Cardiac septum (tissue), 1 donor: ENCODE data around the gene ASIC1. TPM values are rescaled to one million over a fixed set of nuclear protein-coding genes. Genes with fewer than 3 reads are reported as not detected.
A peak's percentile ranks its signal among the peaks of the same experiment; 100 is the strongest.
"Not testable (repeated sequence)": the region's sequence is repeated elsewhere in the genome, so short reads cannot be mapped to it uniquely, and the experiment has no call there.

Experiments
- DNase-seq: peaks from one replicate; pipeline ENCODE4 v3.0.0-alpha.2; 2020; ENCODE audit warnings: low spot score
- intact Hi-C: fragments of 100-400 bp; cut with DNase I; formaldehyde crosslinking; loops from one replicate; pipeline ENCODE4 v1.14.0; 2022
- total RNA-seq: library from RNA; stranded (reverse); fragmentation: NEBNext Ultra II Directional; extraction: Animal tissue kit (Norgen Biotek cat#: 25700); gene quantifications from one replicate; pipeline ENCODE4 v1.2.1, GENCODE V29; 2021
- donor health status: DM: no; HTN: no; CAD: no.

The ASIC1 gene
- total RNA-seq, 1 donor from 2014 or later: 0.30 TPM

DNA sequence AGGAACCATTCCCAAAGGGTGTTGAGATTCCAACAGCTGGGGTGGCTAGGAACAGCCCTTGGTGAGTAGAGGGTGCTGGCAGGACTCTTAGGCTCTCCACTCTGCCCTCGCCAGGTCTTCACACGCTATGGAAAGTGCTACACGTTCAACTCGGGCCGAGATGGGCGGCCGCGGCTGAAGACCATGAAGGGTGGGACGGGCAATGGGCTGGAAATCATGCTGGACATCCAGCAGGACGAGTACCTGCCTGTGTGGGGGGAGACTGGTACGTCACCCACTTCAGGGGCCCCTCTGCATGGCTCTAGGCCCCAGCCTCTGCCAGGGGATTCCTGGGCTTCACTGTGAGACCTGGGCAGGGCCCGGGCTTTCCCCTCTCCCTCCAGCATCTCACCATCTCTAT lies 19.7 kb downstream of the ASIC1 start:
- no peak for DNase-seq
- intact Hi-C loops: no loop called here

GRCh38 chr12:50078281-50078680 lies 20.9 kb downstream of the ASIC1 start:
- intact Hi-C loops: no loop called here

DNA sequence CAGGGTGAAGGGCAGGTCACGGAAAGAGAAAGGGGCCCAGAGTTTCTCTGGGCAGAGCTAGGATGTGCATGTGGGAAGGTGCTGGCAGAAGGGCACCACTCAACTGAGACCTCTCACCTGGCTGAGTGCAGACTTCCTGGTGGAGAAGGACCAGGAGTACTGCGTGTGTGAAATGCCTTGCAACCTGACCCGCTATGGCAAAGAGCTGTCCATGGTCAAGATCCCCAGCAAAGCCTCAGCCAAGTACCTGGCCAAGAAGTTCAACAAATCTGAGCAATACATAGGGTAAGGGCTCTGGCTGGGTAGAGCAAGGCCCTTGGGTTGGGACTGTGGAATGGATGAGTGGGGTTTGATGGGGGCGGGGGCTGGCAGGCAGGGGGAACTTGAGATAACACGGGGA lies 22.4 kb downstream of the ASIC1 start:
- intact Hi-C loops: no loop called here

More at GRCh38 chr12:50078281-50078680, 20.9 kb downstream of the ASIC1 start:
- no peak for DNase-seq

DNA sequence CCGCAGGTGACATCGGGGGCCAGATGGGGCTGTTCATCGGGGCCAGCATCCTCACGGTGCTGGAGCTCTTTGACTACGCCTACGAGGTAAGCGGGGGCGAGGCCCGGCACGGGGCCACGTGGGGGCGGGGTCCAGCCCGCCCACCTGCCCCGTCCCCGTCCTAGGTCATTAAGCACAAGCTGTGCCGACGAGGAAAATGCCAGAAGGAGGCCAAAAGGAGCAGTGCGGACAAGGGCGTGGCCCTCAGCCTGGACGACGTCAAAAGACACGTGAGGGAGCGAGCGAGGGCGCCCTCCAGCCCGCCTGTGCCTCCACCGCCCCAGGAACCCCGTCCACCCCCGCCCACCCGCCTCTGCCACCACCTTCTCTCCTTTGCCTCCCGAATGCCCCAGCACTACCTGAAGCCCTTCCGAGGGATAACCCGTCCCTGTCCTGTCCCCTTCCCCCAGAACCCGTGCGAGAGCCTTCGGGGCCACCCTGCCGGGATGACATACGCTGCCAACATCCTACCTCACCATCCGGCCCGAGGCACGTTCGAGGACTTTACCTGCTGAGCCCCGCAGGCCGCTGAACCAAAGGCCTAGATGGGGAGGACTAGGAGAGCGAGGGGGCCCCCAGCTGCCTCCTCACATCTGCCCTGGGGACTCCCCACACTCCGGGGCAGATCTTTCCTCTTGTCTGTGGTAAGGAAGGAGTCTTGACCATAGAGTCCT lies 23.9 kb downstream of the ASIC1 start:
- intact Hi-C loops: no loop called here
- no peak for DNase-seq

More for the DNA sequence above, 22.4 kb downstream of the ASIC1 start:
- no peak for DNase-seq

- intact Hi-C loops: loop anchor here (2.0 kb wide), 1 partner anchor 84 kb away; the partner anchor contains the start of gene CERS5
- no peak for DNase-seq
Observed at GRCh38 chr12:50082644-50083043, 25.2 kb downstream of the ASIC1 start.

- intact Hi-C loops: loop anchor here (2.0 kb wide), 1 partner anchor 84 kb away; the partner anchor contains the start of gene CERS5
- DNase-seq: no peak
Observed at GRCh38 chr12:50083301-50083700, 25.9 kb downstream of the ASIC1 start.

DNA sequence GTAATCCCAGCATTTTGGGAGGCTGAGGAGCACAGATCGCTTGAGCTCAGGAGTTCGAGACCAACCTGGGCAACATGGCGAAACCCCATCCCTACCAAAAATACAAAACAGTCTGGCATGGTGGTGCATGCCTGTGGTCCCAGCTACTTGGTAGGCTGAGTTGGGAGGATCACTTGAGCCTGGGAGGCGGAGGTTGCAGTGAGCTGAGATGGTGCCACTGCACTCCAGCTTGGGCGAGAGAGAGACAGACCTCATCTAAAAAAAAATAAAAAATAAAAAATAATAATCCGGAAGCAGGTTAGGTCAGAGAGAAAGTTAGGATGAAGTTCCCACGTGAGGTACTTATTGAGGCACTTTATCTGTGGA lies 27.0 kb downstream of the ASIC1 start:
- intact Hi-C loops: not testable (repeated sequence)

GRCh38 chr12:50084775-50085614 lies 27.6 kb downstream of the ASIC1 start, which contains the start of gene SMARCD1:
TSS of gene SMARCD1 (plus strand) at chr12:50085342. CDS start at chr12:50085370, 28 bp downstream.
- intact Hi-C loops: no loop called here
- DNase-seq: peak; percentile 96

More for the DNA sequence above, 27.0 kb downstream of the ASIC1 start:
- not testable (repeated sequence) for DNase-seq

- intact Hi-C loops: loop anchor here (2.0 kb wide), 1 partner anchor 25 kb away; no protein-coding TSS in a partner anchor
- DNase-seq: no peak
Observed at GRCh38 chr12:50085615-50086072, 28.2 kb downstream of the ASIC1 start.

DNA sequence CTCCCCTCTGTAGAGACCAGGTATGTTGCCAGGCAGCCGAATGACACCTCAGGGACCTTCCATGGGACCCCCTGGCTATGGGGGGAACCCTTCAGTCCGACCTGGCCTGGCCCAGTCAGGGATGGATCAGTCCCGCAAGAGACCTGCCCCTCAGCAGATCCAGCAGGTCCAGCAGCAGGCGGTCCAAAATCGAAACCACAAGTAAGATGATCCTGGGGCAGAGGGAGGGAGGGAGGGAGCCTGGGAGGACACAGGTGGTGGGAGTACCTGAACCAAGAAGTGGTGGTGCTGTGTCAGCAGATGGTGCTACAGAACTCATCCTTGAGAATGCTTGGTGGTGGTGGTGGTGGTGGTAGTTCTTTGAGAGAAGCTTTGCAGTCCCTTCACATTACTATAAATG lies 28.8 kb downstream of the ASIC1 start:
- intact Hi-C loops: loop anchor here (2.0 kb wide), 1 partner anchor 25 kb away; no protein-coding TSS in a partner anchor
- no peak for DNase-seq

DNA sequence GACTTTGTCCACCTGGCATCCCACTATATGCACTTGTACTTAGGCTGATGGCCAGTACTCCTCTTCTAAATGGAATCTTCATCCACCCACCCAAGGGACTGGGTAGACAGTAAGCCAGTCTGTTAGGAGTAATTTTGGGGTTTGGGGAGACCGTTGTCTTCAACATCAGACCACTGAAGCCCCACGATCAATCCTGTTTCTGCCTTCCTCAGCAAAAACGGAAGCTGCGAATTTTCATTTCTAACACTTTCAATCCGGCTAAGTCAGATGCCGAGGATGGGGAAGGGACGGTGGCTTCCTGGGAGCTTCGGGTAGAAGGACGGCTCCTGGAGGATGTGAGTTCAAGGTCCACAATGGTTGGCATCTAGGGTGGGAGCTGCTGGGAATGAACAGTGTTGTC lies 29.8 kb downstream of the ASIC1 start:
- DNase-seq: no peak
- intact Hi-C loops: loop anchor here (2.0 kb wide), 1 partner anchor 24 kb away; no protein-coding TSS in a partner anchor

DNA sequence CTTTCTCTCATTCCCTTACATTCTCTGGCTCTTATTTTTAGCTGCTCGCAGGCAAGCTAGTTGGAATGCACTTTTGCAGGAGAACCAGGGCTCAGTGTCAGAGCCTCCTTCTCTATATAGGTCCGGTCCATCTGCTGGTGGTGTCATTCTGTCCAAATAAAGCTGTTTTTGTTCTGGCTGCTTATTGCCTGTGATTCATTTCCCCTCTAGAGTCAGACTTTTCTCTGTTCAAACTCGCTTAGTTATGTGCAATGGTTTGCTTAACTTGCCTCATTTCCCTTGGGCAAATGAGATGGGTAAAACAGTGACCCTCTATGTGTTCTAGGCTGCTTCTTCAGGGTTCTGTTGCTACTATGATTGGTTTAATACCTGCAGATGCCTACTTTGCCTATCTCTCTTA lies 30.6 kb downstream of the ASIC1 start:
- intact Hi-C loops: loop anchor here (2.0 kb wide), 1 partner anchor 23 kb away; no protein-coding TSS in a partner anchor

GRCh38 chr12:50088577-50089335 lies 31.4 kb downstream of the ASIC1 start:
- intact Hi-C loops: no loop called here
- DNase-seq: no peak

More for the DNA sequence above, 30.6 kb downstream of the ASIC1 start:
- no peak for DNase-seq

- no peak for DNase-seq
- intact Hi-C loops: no loop called here
Observed at GRCh38 chr12:50089730-50090129, 32.3 kb downstream of the ASIC1 start.

GRCh38 chr12:50090391-50090790 lies 33.0 kb downstream of the ASIC1 start:
- intact Hi-C loops: no loop called here
- DNase-seq: no peak

- DNase-seq: no peak
- intact Hi-C loops: no loop called here
Observed at GRCh38 chr12:50097952-50098351, 40.6 kb downstream of the ASIC1 start.

DNA sequence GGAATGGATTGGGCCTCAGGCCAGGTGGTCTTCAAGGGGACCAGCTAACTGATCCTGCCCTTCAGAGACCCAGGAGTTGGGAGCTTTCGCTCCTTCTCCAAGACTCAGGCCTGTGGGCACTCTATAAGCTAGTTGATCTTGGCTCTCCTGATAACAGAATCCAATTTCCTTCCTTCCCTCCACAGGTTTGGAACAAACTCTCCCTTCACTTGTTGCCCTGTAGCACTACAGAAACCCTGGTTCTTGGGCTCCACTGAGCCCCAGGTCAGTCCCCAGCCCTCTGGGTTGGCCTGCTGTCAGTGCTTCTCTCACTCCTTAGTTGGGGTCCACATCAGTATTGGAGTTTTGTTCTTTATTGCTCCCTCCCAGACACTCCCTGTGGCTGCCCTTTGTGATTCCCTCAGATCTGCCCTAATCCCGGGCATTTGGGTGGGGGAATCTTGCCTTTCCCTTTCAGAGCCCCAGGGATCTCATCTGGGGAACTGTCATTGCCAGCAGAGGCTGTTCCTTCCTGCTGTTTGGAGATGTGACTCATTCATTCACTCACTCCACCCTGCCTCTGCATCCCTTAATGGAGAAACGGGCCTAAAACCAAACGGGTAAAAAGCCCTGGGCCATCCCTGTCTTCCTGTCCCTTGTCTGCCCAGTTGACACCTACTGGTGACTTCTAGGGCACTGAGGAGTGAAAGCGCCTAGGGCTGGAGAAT lies 42.1 kb downstream of the ASIC1 start:
- intact Hi-C loops: no loop called here
- DNase-seq: no peak

DNA sequence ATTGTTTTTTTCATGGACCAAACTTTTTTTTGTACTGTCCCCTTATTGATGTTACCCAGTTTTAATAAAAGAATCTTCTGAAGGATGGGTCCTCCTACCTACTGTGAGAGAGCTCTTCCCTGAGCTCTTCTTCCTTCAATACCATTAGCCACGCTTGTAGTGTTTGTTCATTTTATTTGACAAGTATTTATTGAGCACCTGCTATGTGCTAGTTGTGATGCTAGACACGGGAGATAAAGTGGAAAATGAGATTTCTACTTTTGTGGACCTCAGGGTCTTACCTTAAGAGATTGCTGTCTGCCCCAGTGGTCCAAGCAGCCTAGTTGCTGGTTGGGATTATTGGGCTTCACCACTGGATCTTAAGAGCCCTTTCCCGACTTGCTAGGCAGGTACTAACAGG lies 43.2 kb downstream of the ASIC1 start:
- DNase-seq: no peak
- intact Hi-C loops: no loop called here

DNA sequence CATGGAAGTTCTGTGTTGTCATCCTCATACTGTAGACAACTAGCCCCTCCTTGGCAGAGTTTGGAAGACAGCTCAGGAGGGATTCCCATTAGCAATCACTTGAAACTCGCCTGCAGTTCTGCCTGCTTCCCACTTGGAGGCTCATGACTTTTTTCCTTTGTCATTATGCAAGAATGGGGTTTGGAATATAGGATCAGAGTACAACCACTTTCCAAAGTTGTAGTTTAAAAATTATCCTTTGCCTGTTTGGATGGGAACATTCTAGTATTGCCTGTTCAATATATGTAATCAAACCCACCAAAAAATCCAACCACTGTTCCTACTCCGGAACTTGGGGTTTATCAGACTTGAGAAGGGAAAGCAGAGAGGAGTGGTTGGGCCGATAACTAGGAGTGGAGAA lies 44.3 kb downstream of the ASIC1 start:
- no peak for DNase-seq
- intact Hi-C loops: no loop called here
